ENCODE results near the gene CYBC1. TPM values are rescaled to one million over a fixed set of nuclear protein-coding genes. Genes with fewer than 3 reads are reported as not detected.
A peak's percentile ranks its signal among the peaks of the same experiment; 100 is the strongest.

CYBC1 gene
- total and polyA plus RNA-seq, 9 of the 15 experiments (the other 6 are each of a cell fraction or from before 2014, with no cell fraction given), result 1.3 to 71.8 (median 49.9) TPM

DNA sequence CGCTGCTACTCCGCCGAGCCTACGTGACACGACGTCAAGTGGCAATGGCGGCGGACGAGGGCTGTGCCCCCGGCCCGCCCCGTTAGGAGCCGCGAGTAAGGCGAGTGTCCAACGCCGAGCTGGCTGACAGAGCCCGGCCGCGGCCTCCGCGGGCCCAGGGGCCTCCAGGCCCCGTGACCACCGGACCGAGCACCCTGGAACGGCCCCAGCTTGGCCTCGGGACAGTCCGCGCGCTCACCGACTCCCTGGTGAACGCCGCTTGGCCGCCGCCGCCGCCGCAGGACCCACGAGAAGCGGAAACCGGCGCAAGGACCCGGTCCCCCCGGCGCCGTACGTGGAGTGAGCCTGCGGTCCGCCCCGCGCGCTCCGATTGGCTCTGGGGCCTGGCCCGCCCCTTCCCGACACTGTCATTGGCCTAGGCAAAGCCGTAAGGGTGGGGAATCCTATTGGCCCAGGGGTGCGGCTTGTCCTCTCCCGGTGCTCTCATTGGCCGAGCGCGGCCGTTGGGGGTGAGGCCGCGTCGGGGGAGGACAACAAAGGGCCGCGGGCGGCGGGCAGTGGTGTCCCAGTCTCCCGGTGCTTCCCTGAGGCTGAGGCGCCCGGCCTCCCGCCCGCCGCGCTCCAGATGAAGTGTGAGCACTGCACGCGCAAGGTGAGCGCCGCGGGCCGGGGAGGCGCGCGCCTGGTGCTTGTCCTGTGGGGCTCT is 7.8 kb upstream of the CYBC1 start, which contains the start of gene NARF (continued):
- TF ChIP-seq, protein P1, sequence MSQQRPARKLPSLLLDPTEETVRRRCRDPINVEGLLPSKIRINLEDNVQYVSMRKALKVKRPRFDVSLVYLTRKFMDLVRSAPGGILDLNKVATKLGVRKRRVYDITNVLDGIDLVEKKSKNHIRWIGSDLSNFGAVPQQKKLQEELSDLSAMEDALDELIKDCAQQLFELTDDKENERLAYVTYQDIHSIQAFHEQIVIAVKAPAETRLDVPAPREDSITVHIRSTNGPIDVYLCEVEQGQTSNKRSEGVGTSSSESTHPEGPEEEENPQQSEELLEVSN (IDR thresholded peaks at IDR 0.05; ENCODE audit: borderline replicate concordance in 1 of 2, extremely low read depth in 1 of 2, insufficient read depth in 1 of 2, insufficient read length in 1 of 2, low read depth in 1 of 2, low read length in 1 of 2, poor library complexity in 1 of 2, severe bottlenecking in 1 of 2), result peak; percentile 64 to 69
- TF ChIP-seq, protein P2, sequence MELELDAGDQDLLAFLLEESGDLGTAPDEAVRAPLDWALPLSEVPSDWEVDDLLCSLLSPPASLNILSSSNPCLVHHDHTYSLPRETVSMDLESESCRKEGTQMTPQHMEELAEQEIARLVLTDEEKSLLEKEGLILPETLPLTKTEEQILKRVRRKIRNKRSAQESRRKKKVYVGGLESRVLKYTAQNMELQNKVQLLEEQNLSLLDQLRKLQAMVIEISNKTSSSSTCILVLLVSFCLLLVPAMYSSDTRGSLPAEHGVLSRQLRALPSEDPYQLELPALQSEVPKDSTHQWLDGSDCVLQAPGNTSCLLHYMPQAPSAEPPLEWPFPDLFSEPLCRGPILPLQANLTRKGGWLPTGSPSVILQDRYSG (tag; conservative IDR thresholded peaks at IDR 0.05; ENCODE audit: low read depth), result no peak
- TF ChIP-seq, protein P3, sequence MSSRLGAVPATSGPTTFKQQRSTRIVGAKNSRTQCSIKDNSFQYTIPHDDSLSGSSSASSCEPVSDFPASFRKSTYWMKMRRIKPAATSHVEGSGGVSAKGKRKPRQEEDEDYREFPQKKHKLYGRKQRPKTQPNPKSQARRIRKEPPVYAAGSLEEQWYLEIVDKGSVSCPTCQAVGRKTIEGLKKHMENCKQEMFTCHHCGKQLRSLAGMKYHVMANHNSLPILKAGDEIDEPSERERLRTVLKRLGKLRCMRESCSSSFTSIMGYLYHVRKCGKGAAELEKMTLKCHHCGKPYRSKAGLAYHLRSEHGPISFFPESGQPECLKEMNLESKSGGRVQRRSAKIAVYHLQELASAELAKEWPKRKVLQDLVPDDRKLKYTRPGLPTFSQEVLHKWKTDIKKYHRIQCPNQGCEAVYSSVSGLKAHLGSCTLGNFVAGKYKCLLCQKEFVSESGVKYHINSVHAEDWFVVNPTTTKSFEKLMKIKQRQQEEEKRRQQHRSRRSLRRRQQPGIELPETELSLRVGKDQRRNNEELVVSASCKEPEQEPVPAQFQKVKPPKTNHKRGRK (tag; IDR thresholded peaks at IDR 0.05), result no peak
- TF ChIP-seq, protein P4, sequence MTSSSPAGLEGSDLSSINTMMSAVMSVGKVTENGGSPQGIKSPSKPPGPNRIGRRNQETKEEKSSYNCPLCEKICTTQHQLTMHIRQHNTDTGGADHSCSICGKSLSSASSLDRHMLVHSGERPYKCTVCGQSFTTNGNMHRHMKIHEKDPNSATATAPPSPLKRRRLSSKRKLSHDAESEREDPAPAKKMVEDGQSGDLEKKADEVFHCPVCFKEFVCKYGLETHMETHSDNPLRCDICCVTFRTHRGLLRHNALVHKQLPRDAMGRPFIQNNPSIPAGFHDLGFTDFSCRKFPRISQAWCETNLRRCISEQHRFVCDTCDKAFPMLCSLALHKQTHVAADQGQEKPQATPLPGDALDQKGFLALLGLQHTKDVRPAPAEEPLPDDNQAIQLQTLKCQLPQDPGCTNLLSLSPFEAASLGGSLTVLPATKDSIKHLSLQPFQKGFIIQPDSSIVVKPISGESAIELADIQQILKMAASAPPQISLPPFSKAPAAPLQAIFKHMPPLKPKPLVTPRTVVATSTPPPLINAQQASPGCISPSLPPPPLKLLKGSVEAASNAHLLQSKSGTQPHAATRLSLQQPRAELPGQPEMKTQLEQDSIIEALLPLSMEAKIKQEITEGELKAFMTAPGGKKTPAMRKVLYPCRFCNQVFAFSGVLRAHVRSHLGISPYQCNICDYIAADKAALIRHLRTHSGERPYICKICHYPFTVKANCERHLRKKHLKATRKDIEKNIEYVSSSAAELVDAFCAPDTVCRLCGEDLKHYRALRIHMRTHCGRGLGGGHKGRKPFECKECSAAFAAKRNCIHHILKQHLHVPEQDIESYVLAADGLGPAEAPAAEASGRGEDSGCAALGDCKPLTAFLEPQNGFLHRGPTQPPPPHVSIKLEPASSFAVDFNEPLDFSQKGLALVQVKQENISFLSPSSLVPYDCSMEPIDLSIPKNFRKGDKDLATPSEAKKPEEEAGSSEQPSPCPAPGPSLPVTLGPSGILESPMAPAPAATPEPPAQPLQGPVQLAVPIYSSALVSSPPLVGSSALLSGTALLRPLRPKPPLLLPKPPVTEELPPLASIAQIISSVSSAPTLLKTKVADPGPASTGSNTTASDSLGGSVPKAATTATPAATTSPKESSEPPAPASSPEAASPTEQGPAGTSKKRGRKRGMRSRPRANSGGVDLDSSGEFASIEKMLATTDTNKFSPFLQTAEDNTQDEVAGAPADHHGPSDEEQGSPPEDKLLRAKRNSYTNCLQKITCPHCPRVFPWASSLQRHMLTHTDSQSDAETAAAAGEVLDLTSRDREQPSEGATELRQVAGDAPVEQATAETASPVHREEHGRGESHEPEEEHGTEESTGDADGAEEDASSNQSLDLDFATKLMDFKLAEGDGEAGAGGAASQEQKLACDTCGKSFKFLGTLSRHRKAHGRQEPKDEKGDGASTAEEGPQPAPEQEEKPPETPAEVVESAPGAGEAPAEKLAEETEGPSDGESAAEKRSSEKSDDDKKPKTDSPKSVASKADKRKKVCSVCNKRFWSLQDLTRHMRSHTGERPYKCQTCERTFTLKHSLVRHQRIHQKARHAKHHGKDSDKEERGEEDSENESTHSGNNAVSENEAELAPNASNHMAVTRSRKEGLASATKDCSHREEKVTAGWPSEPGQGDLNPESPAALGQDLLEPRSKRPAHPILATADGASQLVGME (CRISPR knock-in tag; IDR thresholded peaks at IDR 0.05), result peak; percentile 78; the same call in 1 of the 2 replicates
- TF ChIP-seq ZNF584 (CRISPR knock-in tag; IDR thresholded peaks at IDR 0.05; ENCODE audit: low read depth) (no peak), SP1 (CRISPR knock-in tag; IDR thresholded peaks at IDR 0.05) (peak; percentile 97), POLR2H (tag; IDR thresholded peaks at IDR 0.05; ENCODE audit: low read depth) (peak; percentile 96)
- TF ChIP-seq, protein P5, sequence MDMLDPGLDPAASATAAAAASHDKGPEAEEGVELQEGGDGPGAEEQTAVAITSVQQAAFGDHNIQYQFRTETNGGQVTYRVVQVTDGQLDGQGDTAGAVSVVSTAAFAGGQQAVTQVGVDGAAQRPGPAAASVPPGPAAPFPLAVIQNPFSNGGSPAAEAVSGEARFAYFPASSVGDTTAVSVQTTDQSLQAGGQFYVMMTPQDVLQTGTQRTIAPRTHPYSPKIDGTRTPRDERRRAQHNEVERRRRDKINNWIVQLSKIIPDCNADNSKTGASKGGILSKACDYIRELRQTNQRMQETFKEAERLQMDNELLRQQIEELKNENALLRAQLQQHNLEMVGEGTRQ (CRISPR knock-in tag; IDR thresholded peaks at IDR 0.05), result peak; percentile 30; the same call in 1 of the 2 replicates
- TF ChIP-seq, protein P6, sequence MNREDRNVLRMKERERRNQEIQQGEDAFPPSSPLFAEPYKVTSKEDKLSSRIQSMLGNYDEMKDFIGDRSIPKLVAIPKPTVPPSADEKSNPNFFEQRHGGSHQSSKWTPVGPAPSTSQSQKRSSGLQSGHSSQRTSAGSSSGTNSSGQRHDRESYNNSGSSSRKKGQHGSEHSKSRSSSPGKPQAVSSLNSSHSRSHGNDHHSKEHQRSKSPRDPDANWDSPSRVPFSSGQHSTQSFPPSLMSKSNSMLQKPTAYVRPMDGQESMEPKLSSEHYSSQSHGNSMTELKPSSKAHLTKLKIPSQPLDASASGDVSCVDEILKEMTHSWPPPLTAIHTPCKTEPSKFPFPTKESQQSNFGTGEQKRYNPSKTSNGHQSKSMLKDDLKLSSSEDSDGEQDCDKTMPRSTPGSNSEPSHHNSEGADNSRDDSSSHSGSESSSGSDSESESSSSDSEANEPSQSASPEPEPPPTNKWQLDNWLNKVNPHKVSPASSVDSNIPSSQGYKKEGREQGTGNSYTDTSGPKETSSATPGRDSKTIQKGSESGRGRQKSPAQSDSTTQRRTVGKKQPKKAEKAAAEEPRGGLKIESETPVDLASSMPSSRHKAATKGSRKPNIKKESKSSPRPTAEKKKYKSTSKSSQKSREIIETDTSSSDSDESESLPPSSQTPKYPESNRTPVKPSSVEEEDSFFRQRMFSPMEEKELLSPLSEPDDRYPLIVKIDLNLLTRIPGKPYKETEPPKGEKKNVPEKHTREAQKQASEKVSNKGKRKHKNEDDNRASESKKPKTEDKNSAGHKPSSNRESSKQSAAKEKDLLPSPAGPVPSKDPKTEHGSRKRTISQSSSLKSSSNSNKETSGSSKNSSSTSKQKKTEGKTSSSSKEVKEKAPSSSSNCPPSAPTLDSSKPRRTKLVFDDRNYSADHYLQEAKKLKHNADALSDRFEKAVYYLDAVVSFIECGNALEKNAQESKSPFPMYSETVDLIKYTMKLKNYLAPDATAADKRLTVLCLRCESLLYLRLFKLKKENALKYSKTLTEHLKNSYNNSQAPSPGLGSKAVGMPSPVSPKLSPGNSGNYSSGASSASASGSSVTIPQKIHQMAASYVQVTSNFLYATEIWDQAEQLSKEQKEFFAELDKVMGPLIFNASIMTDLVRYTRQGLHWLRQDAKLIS (CRISPR knock-in tag; IDR thresholded peaks at IDR 0.05), result peak; percentile 92

Data from K562 (cell line).